Measurements from ENCODE around the gene ZNF641.

GRCh38 chr12:48334808-48335207, 15.9 kb downstream of the ZNF641 start:
- TF ChIP-seq, protein P1, sequence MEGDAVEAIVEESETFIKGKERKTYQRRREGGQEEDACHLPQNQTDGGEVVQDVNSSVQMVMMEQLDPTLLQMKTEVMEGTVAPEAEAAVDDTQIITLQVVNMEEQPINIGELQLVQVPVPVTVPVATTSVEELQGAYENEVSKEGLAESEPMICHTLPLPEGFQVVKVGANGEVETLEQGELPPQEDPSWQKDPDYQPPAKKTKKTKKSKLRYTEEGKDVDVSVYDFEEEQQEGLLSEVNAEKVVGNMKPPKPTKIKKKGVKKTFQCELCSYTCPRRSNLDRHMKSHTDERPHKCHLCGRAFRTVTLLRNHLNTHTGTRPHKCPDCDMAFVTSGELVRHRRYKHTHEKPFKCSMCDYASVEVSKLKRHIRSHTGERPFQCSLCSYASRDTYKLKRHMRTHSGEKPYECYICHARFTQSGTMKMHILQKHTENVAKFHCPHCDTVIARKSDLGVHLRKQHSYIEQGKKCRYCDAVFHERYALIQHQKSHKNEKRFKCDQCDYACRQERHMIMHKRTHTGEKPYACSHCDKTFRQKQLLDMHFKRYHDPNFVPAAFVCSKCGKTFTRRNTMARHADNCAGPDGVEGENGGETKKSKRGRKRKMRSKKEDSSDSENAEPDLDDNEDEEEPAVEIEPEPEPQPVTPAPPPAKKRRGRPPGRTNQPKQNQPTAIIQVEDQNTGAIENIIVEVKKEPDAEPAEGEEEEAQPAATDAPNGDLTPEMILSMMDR (IDR thresholded peaks at IDR 0.05): no peak
- no peak for TF ChIP-seq POLR2A (IDR thresholded peaks at IDR 0.05)
